Activated B cell treated with CpG ODN at 0.5 μM for 24 hours (primary cell): ENCODE data around the gene REC114. TPM values are rescaled to one million over a fixed set of nuclear protein-coding genes. Genes with fewer than 3 reads are reported as not detected.

Source experiments
- ATAC-seq: fragments of 200-7000 bp; cut with Tn5 transposase; one replicate; pipeline ENCODE4 v1.10.0; 2021; ENCODE audit warnings: low read depth, mild to moderate bottlenecking, moderate library complexity
- CTCF ChIA-PET: fragments of 350-600 bp; sonication (Branson Sonifier 250); formaldehyde crosslinking; loops from one replicate; lab custom pipeline; 2021; ENCODE audit warnings: antibody characterized with exemption; lab: Charles Lee
- POLR2A ChIA-PET: fragments of 350-600 bp; sonication (Branson Sonifier 250); formaldehyde crosslinking; loops from one replicate; lab custom pipeline; 2021; ENCODE audit warnings: antibody characterized with exemption; lab: Charles Lee
- DNase-seq: peaks from one replicate; pipeline ENCODE4 v3.0.0; 2022
- H3K27ac Mint-ChIP-seq: one replicate; pipeline ENCODE4 v1.8.0; 2020; ENCODE audit warnings: mixed read lengths
- H3K27me3 Mint-ChIP-seq: one replicate; pipeline ENCODE4 v1.8.0; 2021; ENCODE audit warnings: mixed read lengths
- H3K36me3 Mint-ChIP-seq: one replicate; pipeline ENCODE4 v1.8.0; 2021; ENCODE audit warnings: low read depth, mixed read lengths
- H3K4me1 Mint-ChIP-seq: one replicate; pipeline ENCODE4 v1.8.0; 2021; ENCODE audit warnings: mixed read lengths
- H3K4me3 Mint-ChIP-seq: one replicate; pipeline ENCODE4 v1.8.0; 2020; ENCODE audit warnings: mild to moderate bottlenecking, mixed read lengths
- H3K9me3 Mint-ChIP-seq: one replicate; pipeline ENCODE4 v1.8.0; 2020; ENCODE audit warnings: mixed read lengths
- CTCF ChIP-seq: fragments of 200-600 bp; IDR thresholded peaks from one replicate; pipeline ENCODE4 v1.8.0; 2022; ENCODE audit warnings: antibody characterized with exemption, mild to moderate bottlenecking
- intact Hi-C: fragments of 100-400 bp; cut with micrococcal nuclease; formaldehyde crosslinking; loops from one replicate; pipeline ENCODE4 v1.15.1; 2024
- total RNA-seq: library from RNA; stranded (reverse); gene quantifications from 2 replicates; pipeline ENCODE4 v1.2.3, GENCODE V29; 2022

The REC114 gene
- total RNA-seq, 1 donor from 2014 or later = not detected

GRCh38 chr15:73504885-73505284, 61.9 kb downstream of the REC114 start:
- Mint-ChIP-seq H3K4me1 (no peaks in the 10 kb centered on the region), H3K9me3 (no peaks in the 10 kb centered on the region), H3K27ac (no peak overlapping the region), H3K36me3 (no peaks in the 10 kb centered on the region), H3K4me3 (no peak overlapping the region), H3K27me3 (no peaks in the 10 kb centered on the region)
- TF ChIP-seq CTCF = no peak
- ChIA-PET CTCF (no interaction called here), POLR2A (no interaction called here)
- intact Hi-C loops = no loop called here
- DNase-seq (no peak), ATAC-seq (no peak)

DNA sequence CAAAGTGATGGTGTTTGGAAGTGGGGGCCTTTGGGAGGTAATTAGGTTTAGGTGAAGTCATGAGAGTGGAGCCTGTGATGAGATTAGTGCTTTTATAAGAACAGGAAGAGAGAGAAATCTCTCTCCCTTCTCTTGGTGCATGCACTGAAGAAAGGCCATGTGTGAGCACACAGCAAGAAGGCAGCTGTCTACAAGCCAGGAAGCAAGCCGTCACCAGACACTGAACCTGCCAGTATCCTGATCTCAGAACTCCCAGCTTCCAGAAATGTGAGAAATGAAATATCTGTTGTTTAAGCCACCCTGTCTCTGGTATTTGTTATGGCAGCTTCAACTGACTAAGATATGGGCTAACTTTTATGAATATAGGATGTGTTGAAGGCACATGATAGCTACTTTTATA, 72.6 kb downstream of the REC114 start:
- DNase-seq = no peak
- no peak overlapping the region for H3K4me3 Mint-ChIP-seq
- H3K27ac Mint-ChIP-seq = no peak overlapping the region
- no peak for TF ChIP-seq CTCF
- H3K36me3 Mint-ChIP-seq = no peaks in the 10 kb centered on the region
- H3K27me3 Mint-ChIP-seq = peaks cover 9% of the 10 kb centered on the region
- intact Hi-C loops = no loop called here
- POLR2A ChIA-PET = no interaction called here
- CTCF ChIA-PET = no interaction called here
- H3K4me1 Mint-ChIP-seq = no peaks in the 10 kb centered on the region
- H3K9me3 Mint-ChIP-seq = no peaks in the 10 kb centered on the region
- no peak for ATAC-seq

DNA sequence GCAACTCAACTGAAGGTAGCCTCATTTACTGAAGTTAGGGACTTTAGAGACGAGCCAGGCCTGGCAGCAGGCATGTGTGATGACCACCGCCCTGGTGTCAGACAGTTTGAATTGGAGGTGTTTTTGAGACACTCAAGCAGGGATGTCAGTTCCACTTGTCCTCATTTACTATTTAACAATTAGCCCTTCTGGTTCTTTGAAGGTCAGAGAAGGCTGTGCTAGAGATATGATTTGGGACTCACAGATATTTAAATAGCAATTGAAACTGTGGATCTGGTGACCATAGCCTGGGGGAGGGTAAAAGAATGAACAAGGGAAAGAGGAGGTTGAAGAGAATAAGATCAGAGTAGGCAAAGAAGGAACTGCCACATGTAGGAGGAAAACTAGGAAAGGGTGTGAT, 74.6 kb downstream of the REC114 start:
- no peak for ATAC-seq
- H3K27me3 Mint-ChIP-seq = peaks cover 9% of the 10 kb centered on the region
- H3K27ac Mint-ChIP-seq = no peak overlapping the region
- TF ChIP-seq CTCF = no peak
- CTCF ChIA-PET = no interaction called here
- no peak for DNase-seq
- intact Hi-C loops = no loop called here
- no peaks in the 10 kb centered on the region for H3K4me1 Mint-ChIP-seq
- H3K4me3 Mint-ChIP-seq = no peak overlapping the region
- no peaks in the 10 kb centered on the region for H3K36me3 Mint-ChIP-seq
- H3K9me3 Mint-ChIP-seq = no peaks in the 10 kb centered on the region
- POLR2A ChIA-PET = no interaction called here

DNA sequence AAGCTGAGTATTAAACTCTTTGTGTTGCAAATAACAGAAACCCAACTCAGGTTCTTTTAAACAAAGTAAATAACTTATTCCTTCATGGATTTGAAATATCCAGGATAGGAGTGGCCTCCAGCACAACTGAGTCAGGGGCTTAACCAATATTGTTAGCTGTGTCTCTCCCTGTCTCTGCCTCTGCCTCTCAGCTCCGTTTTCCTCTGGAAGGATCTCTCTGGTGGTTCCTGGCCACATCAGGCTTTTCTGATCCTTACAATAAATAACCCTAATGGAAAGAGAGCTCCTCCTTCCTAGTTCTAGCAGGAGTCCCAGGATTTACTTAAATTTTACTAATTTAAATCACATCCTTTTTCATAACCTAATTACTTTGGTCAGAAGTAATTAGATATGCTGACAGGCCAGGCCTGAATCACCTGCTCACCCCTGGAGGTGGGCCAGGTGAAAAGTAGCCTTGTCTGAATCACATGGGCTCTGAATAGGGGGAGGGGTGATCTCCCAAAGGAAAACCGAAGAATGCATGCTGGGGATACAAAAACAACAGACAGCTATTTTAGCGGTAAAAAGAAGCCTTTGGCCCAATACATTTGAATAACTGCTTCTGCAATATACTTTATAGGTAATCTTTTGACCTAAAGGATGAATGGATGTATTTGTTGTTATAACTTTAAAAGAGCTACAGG, 75.4 kb downstream of the REC114 start:
- Mint-ChIP-seq H3K9me3 (no peaks in the 10 kb centered on the region), H3K27me3 (peaks cover 9% of the 10 kb centered on the region), H3K36me3 (no peaks in the 10 kb centered on the region), H3K4me3 (no peak overlapping the region), H3K27ac (no peak overlapping the region), H3K4me1 (no peaks in the 10 kb centered on the region)
- intact Hi-C loops = no loop called here
- ChIA-PET POLR2A (no interaction called here), CTCF (no interaction called here)
- ATAC-seq = no peak
- DNase-seq = no peak
- TF ChIP-seq CTCF = no peak

GRCh38 chr15:73518876-73519733, 76.1 kb downstream of the REC114 start:
- Mint-ChIP-seq H3K4me1 (no peaks in the 10 kb centered on the region), H3K27me3 (peaks cover 9% of the 10 kb centered on the region), H3K27ac (no peak overlapping the region), H3K36me3 (no peaks in the 10 kb centered on the region), H3K4me3 (no peak overlapping the region), H3K9me3 (no peaks in the 10 kb centered on the region)
- ATAC-seq (no peak), DNase-seq (no peak)
- TF ChIP-seq CTCF = no peak
- ChIA-PET POLR2A (no interaction called here), CTCF (no interaction called here)
- intact Hi-C loops = no loop called here
